HG03064 (cell line): Measurements from ENCODE around the gene UBQLN1.

Source experiments
- ATAC-seq: cut with Tn5 transposase; IDR thresholded peaks from one replicate; pipeline ENCODE4 v1.9.1; 2021; ENCODE audit warnings: low read depth; ENCODE audit not compliant: unreplicated experiment

The UBQLN1 gene

GRCh38 chr9:83698976-83699585, 8.7 kb downstream of the UBQLN1 start:
- ATAC-seq = no peak

GRCh38 chr9:83691492-83691891, 16.3 kb downstream of the UBQLN1 start:
- no peak for ATAC-seq

- ATAC-seq = no peak
These were observed 18.8 kb downstream of the UBQLN1 start for GRCh38 chr9:83688921-83689320.

- ATAC-seq = no peak
These were observed 26.3 kb downstream of the UBQLN1 start for GRCh38 chr9:83681490-83681889.

GRCh38 chr9:83680233-83680632, 27.5 kb downstream of the UBQLN1 start:
- no peak for ATAC-seq

GRCh38 chr9:83677596-83677995, 30.2 kb downstream of the UBQLN1 start:
- no peak for ATAC-seq

- no peak for ATAC-seq
These were observed 32.3 kb downstream of the UBQLN1 start for GRCh38 chr9:83675466-83675865.

GRCh38 chr9:83671451-83671850, 36.3 kb downstream of the UBQLN1 start:
- no peak for ATAC-seq

- no peak for ATAC-seq
These were observed 37.4 kb downstream of the UBQLN1 start for GRCh38 chr9:83670381-83670780.

GRCh38 chr9:83669067-83669466, 38.7 kb downstream of the UBQLN1 start:
- ATAC-seq = no peak

- peak; percentile 82 for ATAC-seq
These were observed 42.1 kb downstream of the UBQLN1 start for GRCh38 chr9:83665580-83666200.

- no peak for ATAC-seq
These were observed 44.8 kb downstream of the UBQLN1 start for GRCh38 chr9:83662933-83663332.

- no peak for ATAC-seq
These were observed 50.8 kb downstream of the UBQLN1 start for GRCh38 chr9:83656952-83657351.

GRCh38 chr9:83656032-83656680, 51.6 kb downstream of the UBQLN1 start:
- no peak for ATAC-seq

GRCh38 chr9:83655433-83655832, 52.3 kb downstream of the UBQLN1 start:
- no peak for ATAC-seq

- no peak for ATAC-seq
These were observed 55.3 kb downstream of the UBQLN1 start for GRCh38 chr9:83652433-83652832.

- ATAC-seq = no peak
These were observed 56.2 kb downstream of the UBQLN1 start for GRCh38 chr9:83651558-83651957.

GRCh38 chr9:83649515-83649914, 58.2 kb downstream of the UBQLN1 start:
- no peak for ATAC-seq

- ATAC-seq = no peak
These were observed 58.7 kb downstream of the UBQLN1 start for GRCh38 chr9:83649080-83649479.

GRCh38 chr9:83646500-83647239, 61.1 kb downstream of the UBQLN1 start:
- no peak for ATAC-seq

GRCh38 chr9:83642793-83643192, 65.0 kb downstream of the UBQLN1 start:
- ATAC-seq = no peak
